Activated CD4-positive, alpha-beta T cell treated with anti-CD3 and anti-CD28 coated beads, Interleukin-10, Interleukin-2, amounts not matched to agents 100 ng/mL and 50 ng/mL, durations not matched to agents 16 hours and 8 hours (primary cell): ENCODE data around the gene ZCCHC2.

ENCODE experiments used
- DNase-seq: peaks from one replicate; pipeline ENCODE4 v3.0.0-alpha.2; 2020

ZCCHC2 gene

DNA sequence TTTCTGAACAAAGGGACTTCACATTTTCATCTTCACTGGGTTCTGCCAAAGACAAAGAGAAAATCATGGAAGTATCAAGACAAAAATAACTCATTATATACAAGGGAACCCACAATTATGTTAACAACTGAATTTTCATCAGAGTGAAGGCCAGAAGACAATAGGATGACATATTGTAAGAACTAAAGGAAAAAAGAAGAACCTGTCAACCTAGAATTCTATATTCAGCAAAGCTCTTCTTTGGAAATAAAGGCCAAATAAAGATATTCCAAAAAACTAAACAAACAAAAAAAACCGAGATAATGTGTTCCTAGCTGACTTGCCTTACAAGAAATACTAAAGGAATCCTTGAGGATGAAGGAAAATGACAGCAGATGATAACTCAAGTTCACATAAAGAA lies 10.3 kb upstream of the ZCCHC2 start:
- no peak for DNase-seq

DNA sequence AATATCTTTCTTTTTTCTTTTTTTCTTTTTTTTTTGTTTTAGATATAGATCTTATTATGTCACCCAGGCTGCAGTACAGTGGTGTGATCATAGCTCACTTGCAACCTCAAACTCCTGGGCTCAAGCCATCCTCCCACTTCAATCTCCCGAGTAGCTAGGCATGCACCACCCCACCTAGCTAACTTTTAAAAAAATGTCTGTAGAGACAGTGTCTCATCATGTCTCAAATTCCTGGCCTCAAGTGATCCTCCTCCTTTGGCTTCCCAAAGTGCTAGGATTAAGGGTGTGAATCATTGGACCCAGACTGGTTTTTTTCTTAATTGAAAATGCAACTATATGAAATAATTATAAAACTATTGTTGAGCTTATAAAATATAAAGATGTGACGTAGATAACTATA lies 9.8 kb upstream of the ZCCHC2 start:
- no peak for DNase-seq

DNA sequence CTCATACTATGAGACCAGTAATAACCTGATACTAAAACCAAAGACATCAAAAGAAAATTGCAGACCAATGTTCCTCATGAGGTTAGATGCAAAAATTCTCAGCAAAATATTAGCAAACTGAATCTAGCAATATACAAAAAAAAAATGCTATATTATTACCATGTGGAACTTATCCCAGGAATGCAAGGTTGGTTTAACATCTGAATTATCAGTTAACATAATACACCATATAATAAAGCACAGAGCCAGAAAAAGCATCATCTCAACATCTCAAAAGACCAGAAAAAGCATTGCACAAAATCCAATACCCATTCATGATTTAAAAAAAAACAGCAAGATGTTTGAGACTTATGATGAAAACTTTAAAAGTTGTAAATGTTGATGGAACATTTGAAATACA lies 8.3 kb upstream of the ZCCHC2 start:
- no peak for DNase-seq

DNA sequence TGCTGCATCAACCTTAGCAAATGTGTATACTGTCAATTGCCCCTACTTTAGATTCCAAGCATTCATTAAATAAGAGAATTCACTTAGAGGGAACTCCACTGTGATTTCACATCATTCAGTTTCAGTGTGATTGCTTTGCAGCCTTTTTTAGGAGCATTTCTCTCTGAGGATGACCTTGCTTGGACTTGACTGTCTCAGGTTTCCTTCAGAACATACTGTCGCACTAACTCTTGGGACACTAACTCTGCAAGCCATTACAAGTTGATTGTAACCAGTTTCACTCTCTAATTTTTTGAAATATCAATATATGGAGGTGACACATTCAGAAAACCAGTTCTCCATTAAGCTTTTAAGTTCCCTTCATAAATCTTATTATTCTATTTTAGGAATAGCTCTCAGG lies 6.6 kb upstream of the ZCCHC2 start:
- no peak for DNase-seq

DNA sequence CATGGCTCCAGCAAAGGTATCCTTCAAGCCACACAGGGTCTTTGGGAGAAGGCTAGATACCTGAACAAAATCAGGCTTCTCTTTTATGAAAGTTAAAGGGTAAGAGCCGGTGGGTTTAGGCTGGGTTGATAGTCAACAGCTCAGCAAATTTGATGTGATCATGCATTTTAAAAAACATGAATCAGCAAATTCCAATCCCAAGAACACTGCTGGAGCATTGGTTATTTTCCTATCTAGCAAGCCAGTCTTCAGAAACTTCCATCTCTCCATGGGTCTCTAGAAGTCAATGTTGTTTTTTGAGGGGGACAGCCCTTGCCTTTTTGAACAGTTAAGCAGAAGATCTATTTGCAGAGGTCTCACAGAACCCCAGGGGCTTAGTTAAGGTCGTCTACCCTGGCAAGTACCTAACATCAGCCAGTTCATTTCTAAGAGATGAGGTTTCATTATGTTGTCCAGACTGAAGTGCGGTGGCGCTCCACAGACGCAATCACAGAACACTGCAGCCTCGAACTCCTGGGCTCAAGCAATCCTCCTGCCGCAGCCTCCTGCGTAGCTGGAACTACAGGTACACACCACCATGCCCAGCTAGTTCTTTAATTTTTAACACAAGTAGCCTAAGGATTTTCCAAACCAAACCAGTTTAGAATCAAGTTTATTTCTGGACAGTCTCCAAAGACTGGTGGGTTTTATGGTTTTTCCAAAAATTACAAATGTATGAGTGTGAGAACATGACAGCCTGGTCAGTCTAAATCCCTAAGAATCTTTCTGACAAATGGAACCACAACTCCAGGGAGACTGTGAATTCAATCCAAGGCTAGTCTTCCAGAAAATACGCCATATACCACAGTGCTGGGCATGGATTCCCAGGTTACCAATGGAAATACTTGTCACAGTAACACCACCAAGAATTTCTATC lies 4.1 kb upstream of the ZCCHC2 start:
- DNase-seq: no peak

DNA sequence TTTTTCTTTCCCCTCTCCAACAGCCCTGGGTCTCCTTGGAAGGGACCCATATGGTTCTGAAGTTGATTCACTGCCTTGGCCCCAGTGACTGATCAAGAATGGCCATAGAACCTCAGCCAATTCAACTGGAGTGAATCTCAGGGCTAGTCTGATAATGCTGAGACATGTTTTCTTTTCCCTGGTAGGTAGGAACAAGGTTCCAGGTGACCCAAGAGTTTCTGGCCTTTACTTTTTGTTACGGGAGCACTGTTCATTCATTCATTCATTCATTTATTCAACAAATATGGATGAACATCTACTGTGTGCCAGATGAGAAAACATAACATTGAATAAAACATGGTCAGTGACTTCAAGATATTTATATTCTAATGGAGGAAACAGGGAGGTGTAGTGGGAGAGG lies 3.1 kb upstream of the ZCCHC2 start:
- no peak for DNase-seq

DNA sequence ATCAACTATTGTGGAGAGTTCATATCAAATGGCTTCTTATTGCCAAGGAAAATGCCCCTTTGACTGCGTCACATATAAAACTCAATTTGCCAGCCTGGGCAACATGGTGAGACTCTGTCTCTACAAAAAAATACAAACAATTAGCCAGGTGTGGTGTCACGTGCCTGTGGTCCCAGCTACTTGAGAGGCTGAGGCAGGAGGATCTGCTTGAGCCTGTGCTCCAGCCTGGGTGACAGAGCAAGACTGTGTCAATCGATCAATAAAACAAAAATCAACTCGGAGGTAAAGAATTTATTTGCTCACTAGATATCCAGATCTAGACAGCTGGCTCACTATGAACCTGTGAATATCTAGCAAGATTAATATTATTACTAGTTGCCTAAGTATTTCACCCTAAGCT lies 1.7 kb upstream of the ZCCHC2 start:
- DNase-seq: no peak

DNA sequence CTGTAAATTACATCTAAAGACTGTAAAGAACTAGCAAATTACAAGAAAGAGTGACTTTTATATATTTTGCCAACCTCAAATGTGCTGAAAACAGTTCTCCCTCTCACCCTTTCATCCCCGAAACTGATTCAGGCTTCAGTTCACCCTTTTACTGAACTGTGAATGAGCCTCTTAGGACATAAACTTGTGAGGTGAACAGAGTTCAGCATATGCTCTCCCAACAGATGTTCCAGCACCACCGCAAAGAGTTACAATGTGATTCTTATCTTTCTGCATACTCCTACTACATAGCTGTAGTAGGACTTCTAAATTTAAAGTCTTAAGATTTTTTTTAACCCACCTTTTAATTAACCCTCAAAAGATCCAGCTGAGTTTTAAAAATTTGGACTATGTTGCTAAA lies 1.2 kb upstream of the ZCCHC2 start:
- peak; percentile 13 for DNase-seq

DNA sequence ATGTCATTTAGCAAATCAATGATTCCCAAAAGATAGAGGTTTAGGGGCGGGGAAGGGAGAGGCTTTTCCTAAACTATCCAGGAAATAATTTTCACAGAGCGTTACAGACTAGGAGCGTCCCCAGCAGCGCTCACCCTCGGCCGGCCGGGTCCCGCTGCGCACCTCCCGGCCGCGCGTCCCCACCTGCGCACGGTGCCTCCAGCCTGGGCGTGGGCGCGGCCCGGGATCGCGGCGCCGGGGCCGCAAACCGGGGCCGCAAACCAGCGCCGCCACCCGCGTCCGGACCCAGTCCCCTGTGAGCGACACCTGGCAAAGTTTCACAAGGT lies 684 bp upstream of the ZCCHC2 start:
- no peak for DNase-seq

DNA sequence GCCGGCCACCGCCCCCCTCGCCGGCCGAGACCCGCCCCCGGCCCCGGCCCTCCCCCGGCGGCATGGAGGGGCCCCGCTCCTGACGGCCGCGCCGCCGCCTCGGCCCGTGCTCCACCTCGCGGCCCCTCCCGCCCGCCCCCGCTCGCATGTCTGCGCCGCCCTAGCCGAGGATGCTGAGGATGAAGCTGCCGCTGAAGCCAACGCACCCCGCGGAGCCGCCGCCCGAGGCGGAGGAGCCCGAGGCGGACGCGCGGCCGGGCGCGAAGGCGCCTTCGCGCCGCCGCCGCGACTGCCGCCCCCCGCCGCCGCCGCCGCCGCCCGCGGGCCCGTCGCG lies 397 bp downstream of the ZCCHC2 start:
- DNase-seq: no peak

DNA sequence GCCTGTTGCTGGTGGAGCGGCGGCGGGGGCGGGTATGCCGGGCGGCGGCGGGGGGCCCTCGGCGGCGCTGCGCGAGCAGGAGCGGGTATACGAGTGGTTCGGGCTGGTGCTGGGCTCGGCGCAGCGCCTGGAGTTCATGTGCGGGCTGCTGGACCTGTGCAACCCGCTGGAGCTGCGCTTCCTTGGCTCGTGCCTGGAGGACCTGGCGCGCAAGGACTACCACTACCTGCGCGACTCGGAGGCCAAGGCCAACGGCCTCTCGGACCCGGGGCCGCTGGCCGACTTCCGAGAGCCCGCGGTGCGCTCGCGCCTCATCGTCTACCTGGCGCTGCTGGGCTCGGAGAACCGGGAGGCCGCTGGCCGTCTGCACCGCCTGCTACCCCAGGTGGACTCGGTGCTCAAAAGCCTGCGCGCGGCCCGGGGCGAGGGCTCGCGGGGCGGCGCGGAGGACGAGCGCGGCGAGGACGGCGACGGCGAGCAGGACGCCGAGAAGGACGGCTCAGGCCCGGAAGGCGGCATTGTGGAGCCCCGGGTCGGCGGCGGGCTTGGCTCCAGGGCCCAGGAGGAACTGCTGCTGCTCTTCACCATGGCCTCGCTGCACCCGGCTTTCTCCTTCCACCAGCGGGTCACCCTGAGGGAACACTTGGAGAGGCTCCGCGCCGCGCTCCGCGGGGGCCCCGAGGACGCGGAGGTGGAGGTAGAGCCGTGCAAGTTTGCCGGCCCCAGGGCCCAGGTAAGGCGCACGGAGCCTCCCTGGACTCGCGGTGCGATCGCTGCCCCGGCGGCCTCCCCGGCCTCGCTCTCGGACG lies 1.0 kb downstream of the ZCCHC2 start:
- DNase-seq: peak; percentile 64

DNA sequence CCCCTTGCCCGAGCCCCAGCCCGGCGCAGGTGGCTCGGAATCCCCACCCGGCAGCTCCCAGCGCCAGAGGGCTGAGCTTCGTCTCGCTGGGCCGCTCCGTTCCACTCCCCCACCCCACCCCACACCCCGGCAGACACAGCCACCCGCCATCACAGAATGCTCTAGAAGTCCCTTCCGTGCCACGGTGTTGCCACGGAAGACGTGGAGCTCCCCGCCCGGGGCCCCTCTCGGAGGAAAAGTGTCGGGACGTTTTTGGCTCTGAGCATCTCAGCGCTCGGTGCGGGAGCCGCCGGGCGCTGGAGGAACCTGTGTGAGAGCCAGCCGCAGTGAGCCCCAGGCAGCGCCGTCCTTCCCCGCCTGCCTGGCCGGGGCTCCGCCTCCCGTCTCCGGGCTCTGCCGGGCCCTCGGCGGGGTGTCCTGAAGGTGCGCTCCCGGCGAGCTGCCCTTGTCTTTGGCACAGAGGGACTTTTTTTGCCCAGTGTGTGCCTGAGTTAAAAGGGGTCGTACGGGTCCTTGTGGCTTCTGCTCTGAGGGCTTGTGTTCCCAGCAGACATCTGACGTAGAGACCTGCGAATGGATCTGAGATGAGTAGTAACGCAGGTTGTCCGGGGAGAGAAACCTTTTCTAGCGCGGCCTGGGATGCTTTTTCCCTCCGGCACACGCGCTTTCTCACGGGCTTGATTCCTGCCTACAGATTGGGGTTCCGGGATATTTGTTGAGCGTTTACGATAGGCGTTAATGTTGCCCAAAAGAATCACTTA lies 1.8 kb downstream of the ZCCHC2 start:
- peak; percentile 68 for DNase-seq

DNA sequence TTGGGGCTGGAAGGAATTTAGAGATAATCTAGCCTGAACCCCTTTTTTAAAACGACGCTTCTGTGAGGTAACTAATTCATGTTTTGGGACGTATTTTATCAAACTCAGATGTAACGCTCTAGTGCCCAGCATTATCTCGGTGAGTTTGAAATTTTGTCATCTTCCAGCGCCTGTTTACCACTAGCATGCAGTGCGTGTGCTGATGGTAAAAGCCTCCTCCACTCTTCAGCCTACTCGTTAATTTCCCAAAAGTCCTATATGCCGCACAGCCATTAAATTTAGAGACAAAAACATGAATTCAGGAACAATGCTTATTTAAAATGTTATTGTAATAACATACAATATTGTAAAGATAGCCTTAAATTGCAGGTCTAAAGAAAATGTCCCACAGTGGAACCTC lies 2.8 kb downstream of the ZCCHC2 start:
- peak; percentile 26 for DNase-seq

DNA sequence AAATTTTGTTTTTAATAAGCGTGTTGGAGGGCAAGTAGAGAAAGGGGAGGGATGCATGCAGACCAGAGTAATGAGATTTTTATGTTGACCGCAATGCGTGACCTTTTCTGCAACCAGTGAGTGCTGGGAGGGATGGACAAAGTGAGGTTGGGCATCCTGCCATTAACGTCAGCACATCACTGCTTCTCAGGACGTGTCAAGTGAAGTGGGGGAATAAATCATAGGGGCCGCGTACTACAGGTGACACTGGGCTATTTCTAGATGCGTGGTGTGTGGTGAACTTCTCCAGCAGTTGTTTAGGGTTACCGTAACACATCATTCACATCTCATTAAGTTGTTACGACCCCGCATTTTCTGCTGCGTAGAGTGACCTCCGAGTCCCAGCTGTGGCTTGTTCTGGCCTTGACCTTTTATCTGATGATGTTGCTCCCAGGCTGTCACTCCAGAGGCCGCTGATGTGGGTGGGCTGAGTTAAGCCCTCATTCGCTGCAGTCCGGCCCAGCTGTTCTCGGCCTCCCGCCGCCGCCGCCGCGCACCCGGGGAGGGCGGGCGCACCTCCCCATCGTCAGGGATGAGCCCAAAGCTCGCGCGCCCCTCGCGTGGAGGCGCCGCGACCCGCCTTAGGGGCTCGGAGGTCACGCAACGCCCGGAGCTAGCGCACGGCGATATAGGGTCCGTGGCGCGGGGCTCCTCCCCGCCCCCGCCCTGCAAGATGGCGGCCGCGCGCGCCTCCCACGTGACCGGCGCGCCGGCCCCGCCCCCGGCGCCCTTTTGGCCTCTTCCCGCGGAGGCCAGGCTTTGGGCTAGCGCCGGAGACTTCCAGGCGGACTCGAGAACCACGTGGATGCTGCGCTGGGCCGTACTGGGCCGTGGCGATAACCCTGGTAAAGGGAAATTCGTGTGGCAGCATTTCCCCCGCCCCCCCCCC lies 3.5 kb downstream of the ZCCHC2 start:
- peak; percentile 90 for DNase-seq

DNA sequence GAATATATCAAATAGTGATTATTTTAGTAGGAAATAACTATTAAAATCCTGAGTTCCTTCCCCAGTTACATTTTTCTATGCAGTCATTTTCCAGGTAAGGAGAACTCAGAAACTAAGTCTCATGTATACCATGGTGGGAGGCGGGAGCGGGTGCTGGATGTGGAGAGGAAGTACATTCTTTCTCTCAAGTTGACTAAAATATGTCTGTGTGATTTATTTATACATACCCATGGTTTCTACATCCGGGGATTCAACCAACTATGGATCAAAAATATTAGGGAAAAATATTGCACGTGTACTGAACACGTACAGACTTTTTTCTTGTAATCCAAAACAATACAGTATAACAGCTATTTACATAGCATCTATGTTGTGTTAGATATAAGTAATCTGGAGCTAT lies 6.8 kb downstream of the ZCCHC2 start:
- DNase-seq: no peak

DNA sequence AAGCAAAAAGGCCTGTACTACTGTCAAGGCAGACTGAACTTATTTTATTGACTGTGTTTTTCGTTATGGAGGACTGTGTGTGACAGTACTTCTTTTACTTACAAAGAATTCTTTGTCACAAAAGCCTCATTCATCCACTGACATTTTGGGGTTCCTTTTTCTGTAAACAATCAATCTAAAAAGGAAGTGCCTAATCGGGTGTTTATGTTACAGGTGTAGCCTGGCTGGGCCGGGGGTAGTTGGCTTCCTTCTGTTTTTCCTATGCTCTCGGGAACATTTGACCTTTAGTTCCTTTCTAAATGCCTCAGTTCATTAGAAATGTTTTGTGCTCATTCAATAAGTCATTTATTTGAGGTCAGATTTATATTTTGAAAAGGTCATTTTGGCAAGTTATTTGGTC lies 8.3 kb downstream of the ZCCHC2 start:
- no peak for DNase-seq

DNA sequence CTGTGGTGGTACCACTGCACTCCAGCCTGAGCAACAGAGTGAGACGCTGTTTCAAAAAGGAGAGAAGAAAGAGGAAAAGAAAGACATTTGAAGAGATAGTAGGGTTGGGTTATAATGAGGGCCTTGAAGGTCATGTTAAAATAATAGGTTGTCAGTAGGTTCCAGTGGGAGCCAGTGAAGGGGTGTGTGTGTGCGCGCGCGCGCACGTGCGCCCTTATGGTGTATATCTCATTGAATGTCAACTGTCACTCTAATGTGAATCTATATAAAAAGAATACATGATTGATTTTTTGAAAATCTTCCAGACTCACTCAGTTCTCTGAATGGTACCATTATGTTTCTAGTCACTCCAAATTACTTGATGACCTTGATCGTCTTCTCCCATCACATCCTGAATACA lies 9.1 kb downstream of the ZCCHC2 start:
- no peak for DNase-seq

DNA sequence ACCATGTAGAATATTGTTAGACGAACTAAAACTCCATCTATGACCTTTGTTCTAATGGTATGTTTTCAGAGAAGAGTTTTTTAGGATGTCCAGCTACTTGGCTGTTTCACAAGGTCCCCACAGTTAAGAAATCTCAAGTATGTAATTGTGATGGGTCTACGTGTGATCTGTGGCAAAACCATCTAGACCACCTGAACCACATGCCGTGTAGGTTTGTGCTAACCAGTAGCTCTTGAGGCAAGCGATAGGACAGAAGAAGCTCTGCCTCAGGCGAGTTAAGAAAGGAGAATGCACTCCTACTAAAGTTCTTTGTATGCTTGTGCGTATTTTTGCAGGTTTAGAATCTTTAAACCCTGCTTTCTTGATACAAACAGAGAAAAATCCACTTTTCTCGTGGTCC lies 13.2 kb downstream of the ZCCHC2 start:
- no peak for DNase-seq

DNA sequence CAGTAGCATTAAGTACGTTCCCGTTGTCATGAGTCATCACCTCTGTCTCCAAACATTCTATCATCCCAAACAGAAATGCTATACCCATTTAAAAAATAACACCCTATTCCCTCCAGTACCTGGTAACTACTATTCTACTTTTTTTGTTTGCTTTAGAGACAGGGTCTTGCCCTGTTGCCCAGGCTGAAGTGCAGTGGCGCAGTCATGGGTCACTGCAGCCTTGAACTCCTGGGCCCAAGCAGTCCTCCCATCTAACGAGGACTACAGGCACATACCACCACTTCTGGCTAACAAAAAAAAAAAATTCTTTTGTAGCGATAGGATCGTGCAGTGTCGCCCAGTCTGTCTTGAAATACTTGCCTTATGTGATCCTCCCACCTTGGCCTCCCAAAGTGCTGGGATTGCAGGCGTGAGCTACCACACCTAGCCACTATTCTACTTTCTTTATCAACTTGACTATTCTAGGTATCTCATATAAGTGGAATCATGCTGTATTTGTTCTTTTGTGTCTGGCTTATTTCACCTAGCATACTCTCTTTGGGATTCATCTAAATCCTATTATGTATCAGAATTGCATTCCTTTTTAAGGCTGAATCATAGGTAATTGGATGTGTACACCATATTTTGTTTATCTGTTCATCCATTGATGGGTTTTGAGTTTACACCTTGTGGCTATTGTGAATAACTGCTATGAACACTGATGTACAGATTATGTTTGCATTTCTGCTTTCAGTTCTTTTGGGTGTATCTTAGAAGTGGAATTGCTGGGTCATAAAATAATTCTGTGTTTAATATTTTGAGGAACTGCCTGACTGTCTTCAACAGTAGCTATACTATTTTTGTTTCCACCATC lies 14.4 kb downstream of the ZCCHC2 start:
- DNase-seq: no peak

DNA sequence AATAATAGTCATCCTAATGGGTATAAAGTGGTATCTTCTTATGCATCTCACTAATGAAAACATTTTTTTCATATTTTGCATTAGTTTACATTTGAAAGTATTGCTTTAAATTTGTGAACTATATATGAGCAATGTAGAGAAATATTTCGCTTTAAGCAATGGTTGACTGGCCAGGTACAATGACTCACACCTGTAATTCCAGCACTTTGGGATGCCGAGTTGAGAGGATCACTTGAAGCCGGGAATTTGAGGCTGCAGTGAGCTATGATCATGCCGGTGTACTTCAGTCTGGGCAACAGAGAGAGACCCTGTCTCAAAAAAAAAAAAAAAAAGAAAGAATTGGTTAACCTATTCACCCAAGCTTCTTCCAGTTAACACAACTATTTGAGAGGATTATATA lies 15.1 kb downstream of the ZCCHC2 start:
- no peak for DNase-seq

DNA sequence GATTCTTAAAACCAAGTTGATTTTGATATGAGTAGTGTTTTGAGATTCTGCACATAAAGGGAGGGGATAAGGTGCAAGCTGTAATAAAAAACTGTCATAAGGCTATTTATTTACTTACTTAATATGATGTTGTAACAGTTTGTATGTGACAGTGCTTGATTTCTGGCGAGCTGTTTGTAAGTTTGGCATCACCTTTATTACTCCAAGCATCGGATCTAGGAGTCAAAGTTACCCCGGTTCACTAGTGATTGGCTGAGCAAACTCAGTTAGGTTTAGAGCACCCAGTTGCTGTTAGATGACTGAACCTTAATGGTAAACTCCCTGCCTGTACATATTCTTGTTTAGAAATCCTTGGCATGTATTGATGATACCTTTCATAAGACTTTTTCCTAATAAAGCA lies 16.1 kb downstream of the ZCCHC2 start:
- DNase-seq: no peak
